ENCODE measurements around the gene KCNK16. TPM values are rescaled to one million over a fixed set of nuclear protein-coding genes. Genes with fewer than 3 reads are reported as not detected.

KCNK16 gene
- total RNA-seq, 1 donor from 2014 or later: not detected

DNA sequence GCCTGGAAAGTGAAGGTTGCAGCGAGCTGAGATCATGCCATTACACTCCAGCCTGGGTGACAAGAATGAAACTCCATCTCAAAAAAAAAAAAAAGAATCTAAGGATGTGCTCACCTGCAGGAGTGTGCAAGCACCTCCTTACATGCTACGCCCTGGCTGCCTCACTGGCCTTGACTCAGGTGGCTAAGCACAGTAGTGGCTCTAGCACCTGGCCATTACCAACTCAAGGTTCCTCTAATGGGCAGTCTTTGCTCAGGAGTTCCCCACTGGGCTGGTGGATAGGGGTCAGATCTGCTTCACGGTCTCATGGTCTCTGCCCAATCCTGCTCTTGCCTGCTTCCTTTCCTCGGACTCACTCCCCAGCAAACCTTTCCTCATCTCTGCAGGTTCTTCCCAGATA, 48.0 kb downstream of the KCNK16 start:
- H3K27me3 ChIP-seq: no peaks in the 10 kb centered on the region
- TF ChIP-seq, protein P1, sequence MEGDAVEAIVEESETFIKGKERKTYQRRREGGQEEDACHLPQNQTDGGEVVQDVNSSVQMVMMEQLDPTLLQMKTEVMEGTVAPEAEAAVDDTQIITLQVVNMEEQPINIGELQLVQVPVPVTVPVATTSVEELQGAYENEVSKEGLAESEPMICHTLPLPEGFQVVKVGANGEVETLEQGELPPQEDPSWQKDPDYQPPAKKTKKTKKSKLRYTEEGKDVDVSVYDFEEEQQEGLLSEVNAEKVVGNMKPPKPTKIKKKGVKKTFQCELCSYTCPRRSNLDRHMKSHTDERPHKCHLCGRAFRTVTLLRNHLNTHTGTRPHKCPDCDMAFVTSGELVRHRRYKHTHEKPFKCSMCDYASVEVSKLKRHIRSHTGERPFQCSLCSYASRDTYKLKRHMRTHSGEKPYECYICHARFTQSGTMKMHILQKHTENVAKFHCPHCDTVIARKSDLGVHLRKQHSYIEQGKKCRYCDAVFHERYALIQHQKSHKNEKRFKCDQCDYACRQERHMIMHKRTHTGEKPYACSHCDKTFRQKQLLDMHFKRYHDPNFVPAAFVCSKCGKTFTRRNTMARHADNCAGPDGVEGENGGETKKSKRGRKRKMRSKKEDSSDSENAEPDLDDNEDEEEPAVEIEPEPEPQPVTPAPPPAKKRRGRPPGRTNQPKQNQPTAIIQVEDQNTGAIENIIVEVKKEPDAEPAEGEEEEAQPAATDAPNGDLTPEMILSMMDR (IDR thresholded peaks at IDR 0.05): no peak
- H3K4me1 ChIP-seq: no peaks in the 10 kb centered on the region
- intact Hi-C loops (cut with DNase I): no loop called here
- H3K27ac ChIP-seq: no peak overlapping the region
- no peaks in the 10 kb centered on the region for H3K36me3 ChIP-seq
- no peaks in the 10 kb centered on the region for H3K9me3 ChIP-seq
- DNase-seq (no peak), ATAC-seq (no peak)
- no peak overlapping the region for H3K4me3 ChIP-seq

DNA sequence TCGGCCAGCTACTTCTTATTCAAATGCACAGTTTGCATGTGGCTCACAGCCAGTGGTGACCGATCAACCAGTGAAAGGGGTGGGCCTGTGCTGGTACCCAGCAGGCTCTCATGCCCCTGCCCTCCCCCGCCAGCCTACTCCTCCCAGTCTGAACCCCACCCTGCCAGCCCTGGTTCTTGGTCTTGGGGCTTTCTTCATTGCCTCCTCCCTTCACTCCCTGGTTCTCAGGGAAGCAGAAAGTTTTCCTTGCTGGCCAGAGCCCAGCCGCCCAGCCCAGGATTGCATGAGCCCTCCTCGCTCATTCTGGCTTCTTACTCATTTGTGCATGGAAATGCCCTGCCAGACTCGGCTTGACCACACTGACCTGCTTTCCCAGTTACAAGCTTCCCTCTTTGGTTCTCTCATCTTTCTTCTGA, 49.1 kb downstream of the KCNK16 start:
- TF ChIP-seq, protein P1 (IDR thresholded peaks at IDR 0.05): no peak
- Histone ChIP-seq H3K9me3 (no peaks in the 10 kb centered on the region), H3K4me1 (no peaks in the 10 kb centered on the region), H3K27me3 (no peaks in the 10 kb centered on the region), H3K36me3 (no peaks in the 10 kb centered on the region), H3K27ac (no peak overlapping the region), H3K4me3 (no peak overlapping the region)
- peak; percentile 24 for ATAC-seq
- DNase-seq: peak; percentile 57
- intact Hi-C loops (cut with DNase I): no loop called here

DNA sequence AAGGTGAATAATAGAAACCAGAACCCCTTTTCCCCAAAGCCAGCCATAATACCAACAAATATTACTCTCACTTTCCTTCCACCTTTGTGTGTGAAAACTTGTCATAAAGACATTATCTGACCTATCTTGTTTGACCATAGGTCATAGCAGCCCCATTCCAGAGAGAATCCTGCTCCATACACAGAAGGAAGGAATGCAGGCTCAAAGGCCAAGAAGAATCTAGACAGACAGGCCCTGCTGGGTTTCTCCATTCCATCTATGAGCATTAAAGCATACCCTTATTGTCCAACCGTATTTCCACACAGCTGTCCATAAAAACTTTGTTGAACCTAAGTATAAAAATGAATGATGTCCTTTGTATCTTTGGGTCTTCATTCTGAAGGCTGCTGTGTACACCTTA, 52.5 kb downstream of the KCNK16 start:
- Histone ChIP-seq H3K27ac (no peak overlapping the region), H3K4me3 (no peak overlapping the region), H3K4me1 (no peaks in the 10 kb centered on the region), H3K9me3 (no peaks in the 10 kb centered on the region), H3K27me3 (no peaks in the 10 kb centered on the region), H3K36me3 (no peaks in the 10 kb centered on the region)
- DNase-seq: no peak
- TF ChIP-seq, protein P1 (IDR thresholded peaks at IDR 0.05): no peak
- no peak for ATAC-seq
- intact Hi-C loops (cut with DNase I): no loop called here

DNA sequence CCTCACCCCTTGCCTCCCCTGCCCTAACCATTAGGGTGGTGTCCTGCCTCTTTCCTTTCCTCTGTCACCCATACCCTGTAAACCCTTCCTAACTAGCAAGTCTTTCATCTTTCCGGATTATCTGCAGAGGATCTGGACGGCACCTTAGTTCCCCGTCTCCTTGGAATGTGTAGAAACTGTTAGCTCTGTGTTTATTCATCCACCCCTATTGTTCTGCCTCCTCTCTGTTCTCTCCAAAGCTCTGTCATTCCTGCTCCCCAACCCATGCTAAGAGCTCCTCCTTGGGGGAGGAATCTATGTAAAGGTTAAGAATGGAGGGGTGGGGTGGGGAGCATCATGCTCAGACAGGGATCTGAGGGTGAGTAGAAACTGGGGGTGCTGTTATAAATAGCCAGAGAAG, 53.8 kb downstream of the KCNK16 start:
- intact Hi-C loops (cut with DNase I): no loop called here
- no peaks in the 10 kb centered on the region for H3K4me1 ChIP-seq
- no peak overlapping the region for H3K4me3 ChIP-seq
- H3K9me3 ChIP-seq: no peaks in the 10 kb centered on the region
- DNase-seq (no peak), ATAC-seq (no peak)
- H3K27me3 ChIP-seq: no peaks in the 10 kb centered on the region
- no peak overlapping the region for H3K27ac ChIP-seq
- no peaks in the 10 kb centered on the region for H3K36me3 ChIP-seq
- TF ChIP-seq, protein P1 (IDR thresholded peaks at IDR 0.05): no peak

DNA sequence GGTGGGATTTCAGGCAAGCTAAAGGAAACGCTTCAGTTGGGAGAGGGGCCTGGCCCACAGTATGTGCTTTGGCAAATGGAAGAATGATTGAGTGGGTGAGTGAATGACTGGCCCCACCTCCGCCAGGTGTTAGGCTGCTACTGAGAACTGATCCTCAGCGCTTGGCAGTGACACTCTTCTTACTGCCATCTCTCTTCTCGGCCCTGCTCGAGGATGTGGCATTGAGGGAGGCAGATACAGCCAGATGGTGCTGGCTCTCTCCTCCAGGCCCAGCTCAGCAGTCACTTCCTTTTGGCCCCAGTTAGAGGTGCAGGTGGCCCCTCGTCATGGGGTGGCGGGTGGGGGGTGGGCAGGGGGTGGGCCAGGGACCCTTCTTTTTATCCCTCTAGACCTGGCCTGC, 54.3 kb downstream of the KCNK16 start:
- Histone ChIP-seq H3K27ac (no peak overlapping the region), H3K36me3 (no peaks in the 10 kb centered on the region), H3K9me3 (no peaks in the 10 kb centered on the region), H3K27me3 (no peaks in the 10 kb centered on the region), H3K4me1 (no peaks in the 10 kb centered on the region), H3K4me3 (no peak overlapping the region)
- no peak for ATAC-seq
- TF ChIP-seq, protein P1 (IDR thresholded peaks at IDR 0.05): no peak
- no peak for DNase-seq
- intact Hi-C loops (cut with DNase I): no loop called here

DNA sequence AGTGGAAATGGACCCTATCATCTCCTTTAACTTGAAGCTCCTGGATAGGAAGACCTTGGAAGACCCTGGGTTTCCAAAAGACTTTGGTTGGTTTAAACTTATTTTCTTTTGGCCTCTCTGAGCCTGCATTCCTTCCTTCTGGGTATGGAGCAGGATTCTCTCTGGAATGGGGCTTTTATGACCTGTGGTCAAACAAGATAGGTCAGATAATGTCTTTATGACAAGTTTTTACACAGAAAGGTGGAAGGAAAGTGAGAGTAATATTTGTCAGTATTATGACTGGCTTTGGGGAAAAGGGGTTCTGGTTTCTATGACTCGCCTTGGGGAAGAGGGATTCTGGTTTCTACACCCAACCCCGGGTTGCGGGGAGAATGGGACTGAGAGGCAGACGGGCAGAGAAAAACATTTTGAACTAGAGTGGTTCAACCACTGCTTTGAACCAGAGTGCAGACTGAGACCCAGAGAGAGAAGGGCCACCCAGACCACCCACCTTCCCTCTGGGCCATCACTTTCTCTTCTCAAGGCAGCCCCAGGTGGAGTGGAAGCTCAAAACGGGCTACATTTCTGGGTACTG, 55.6 kb downstream of the KCNK16 start:
- DNase-seq: no peak
- ATAC-seq: no peak
- no peaks in the 10 kb centered on the region for H3K36me3 ChIP-seq
- TF ChIP-seq, protein P1 (IDR thresholded peaks at IDR 0.05): no peak
- H3K27me3 ChIP-seq: no peaks in the 10 kb centered on the region
- no peak overlapping the region for H3K4me3 ChIP-seq
- H3K27ac ChIP-seq: no peak overlapping the region
- H3K9me3 ChIP-seq: no peaks in the 10 kb centered on the region
- H3K4me1 ChIP-seq: no peaks in the 10 kb centered on the region
- intact Hi-C loops (cut with DNase I): no loop called here

Measured in upper lobe of right lung (tissue), 1 donor.